ENCODE results near the gene UPF3B. TPM values are rescaled to one million over a fixed set of nuclear protein-coding genes. Genes with fewer than 3 reads are reported as not detected.
A peak's percentile ranks its signal among the peaks of the same experiment; 100 is the strongest.

Gene UPF3B
- total RNA-seq (2014; rRNA removed), result 4.7 and 8.1 TPM in 2 replicates
- percentile 85 among the genes with signal in this experiment for Bru-seq, nascent RNA
- BruChase-seq, experiment 1, labeled RNA remaining after a 6-hour chase, result percentile 86 among the genes with signal in this experiment
- percentile 86 among the genes with signal in this experiment for BruChase-seq, experiment 2, labeled RNA remaining after a 2-hour chase
- long read RNA-seq, partial matches to known transcripts, result 23 of 51 reads
- long read RNA-seq, other reads (novel, unspliced or antisense), result 21 of 51 reads

GRCh38 chrX:119852382-119853353 lies at the start of gene UPF3B:
Gene UPF3B (minus strand): TSS chrX:119852963. CDS start chrX:119852928, 35 bp downstream.
- Histone ChIP-seq H4K20me1 (ENCODE audit: low read length) (no peaks in the 10 kb centered on the region), H3K9me3 (ENCODE audit: low read length) (no peaks in the 10 kb centered on the region), H3K27ac (ENCODE audit: low read length) (peak within 1 kb of the TSS; percentile 55), H3K36me3 (ENCODE audit: low read depth, low read length) (peaks cover 20% of the 10 kb centered on the region; the same call in 1 of the 2 replicates), H3F3A (ENCODE audit: low read length, unreplicated experiment) (no peaks in the 10 kb centered on the region), H3K9ac (ENCODE audit: low read length) (peak within 1 kb of the TSS; percentile 96), H3K4me3 (ENCODE audit: low read length) (peak within 1 kb of the TSS; percentile 100), H3K9me2 (replicated peaks; ENCODE audit: low read length) (no peaks in the 10 kb centered on the region), H3K27me3 (ENCODE audit: low read length) (no peaks in the 10 kb centered on the region), H3K4me2 (ENCODE audit: low read length) (peak within 1 kb of the TSS; percentile 99), H2AFZ (ENCODE audit: low read length) (peak within 1 kb of the TSS; percentile 100), H3K79me2 (ENCODE audit: low read length) (peaks cover 27% of the 10 kb centered on the region), H3K4me1 (ENCODE audit: insufficient read depth, low read length) (peaks cover 6% of the 10 kb centered on the region; the same call in 1 of the 2 replicates)
- intact Hi-C loops (cut with micrococcal nuclease), result loop anchor here (1.0 to 2.0 kb wide), 2 partner anchors 19 to 62 kb away; partner anchors contain the start of genes NDUFA1, RNF113A and RPL39
- ChIA-PET CTCF (interaction anchor here (0.5 to 1.3 kb wide), 5 partner anchors 61 to 340 kb away, joined by 3 to 10 read pairs (median 5); partner anchors contain the start of genes RPL39 and UBE2A), POLR2A (ENCODE audit: unreplicated experiment) (interaction anchor here (0.5 to 1.0 kb wide), 7 partner anchors 9 to 278 kb away, joined by 3 to 12 read pairs (median 3); partner anchors contain the start of gene RPL39)
- DNase-seq (peak; percentile 98), ATAC-seq (peak; percentile 94)
- TF ChIP-seq CTCF (conservative IDR thresholded peaks at IDR 0.05; ENCODE audit: low read depth, low read length) (no peak), EZH2 (IDR thresholded peaks at IDR 0.05; ENCODE audit: low read length, unreplicated experiment) (no peak), EZH2phosphoT487 (IDR thresholded peaks at IDR 0.05; ENCODE audit: borderline replicate concordance, low read length) (no peak)
- BruUV-seq (replicated peaks), result TSS peak; percentile 60

- no peaks in the 10 kb centered on the region for H3K79me2 ChIP-seq (ENCODE audit: low read length)
- no peaks in the 10 kb centered on the region for H3K27me3 ChIP-seq (ENCODE audit: low read length)
- no peaks in the 10 kb centered on the region for H3K9me2 ChIP-seq (replicated peaks; ENCODE audit: low read length)
- no peaks in the 10 kb centered on the region for H3F3A ChIP-seq (ENCODE audit: low read length, unreplicated experiment)
- no peak overlapping the region for H3K9ac ChIP-seq (ENCODE audit: low read length)
- H3K27ac ChIP-seq (ENCODE audit: low read length), result no peak overlapping the region
- intact Hi-C loops (cut with micrococcal nuclease), result no loop called here
- POLR2A ChIA-PET (ENCODE audit: unreplicated experiment), result interaction anchor here (0.7 kb wide), 1 partner anchor 162 kb away, joined by 6 read pairs; no protein-coding TSS in a partner anchor
- H3K9me3 ChIP-seq (ENCODE audit: low read length), result no peaks in the 10 kb centered on the region
- no peak for TF ChIP-seq CTCF (conservative IDR thresholded peaks at IDR 0.05; ENCODE audit: low read depth, low read length)
- no peak for TF ChIP-seq EZH2phosphoT487 (IDR thresholded peaks at IDR 0.05; ENCODE audit: borderline replicate concordance, low read length)
- TF ChIP-seq EZH2 (IDR thresholded peaks at IDR 0.05; ENCODE audit: low read length, unreplicated experiment), result no peak
- ATAC-seq (no peak), DNase-seq (no peak)
- no peak overlapping the region for H2AFZ ChIP-seq (ENCODE audit: low read length)
- H3K4me1 ChIP-seq (ENCODE audit: insufficient read depth, low read length), result no peaks in the 10 kb centered on the region
- H4K20me1 ChIP-seq (ENCODE audit: low read length), result no peaks in the 10 kb centered on the region
- H3K4me2 ChIP-seq (ENCODE audit: low read length), result no peak overlapping the region
- no TSS peak for BruUV-seq (replicated peaks)
- H3K36me3 ChIP-seq (ENCODE audit: low read depth, low read length), result no peaks in the 10 kb centered on the region
- H3K4me3 ChIP-seq (ENCODE audit: low read length), result no peak overlapping the region
- CTCF ChIA-PET, result no interaction called here
These were observed 48.2 kb upstream of the UPF3B start for GRCh38 chrX:119900976-119901375.

Data from PC-3 (cell line).